Suprapubic skin (tissue), 4 donors: Measurements from ENCODE around the gene OMG. TPM values are rescaled to one million over a fixed set of nuclear protein-coding genes. Genes with fewer than 3 reads are reported as not detected.

ENCODE experiments used
- DNase-seq, 2 donors: peaks; one replicate each; pipeline ENCODE4 v3.0.0-alpha.2; 2019; ENCODE audit warnings: low spot score in 2 of 2
- H3K27ac ChIP-seq: fragments of 200-600 bp; sonication (generic); one replicate; pipeline ENCODE4 v1.5.1; 2019
- H3K27me3 ChIP-seq: fragments of 200-600 bp; sonication (generic); one replicate; pipeline ENCODE4 v1.5.1; 2019
- H3K36me3 ChIP-seq: fragments of 200-600 bp; sonication (generic); one replicate; pipeline ENCODE4 v1.5.1; 2019
- H3K4me1 ChIP-seq: fragments of 200-600 bp; sonication (generic); one replicate; pipeline ENCODE4 v1.5.1; 2019
- H3K4me3 ChIP-seq: fragments of 200-600 bp; sonication (generic); one replicate; pipeline ENCODE4 v1.5.1; 2019; ENCODE audit warnings: mild to moderate bottlenecking
- H3K9me3 ChIP-seq: fragments of 200-600 bp; sonication (generic); one replicate; pipeline ENCODE4 v1.5.1; 2019
- EP300 ChIP-seq: sonication (generic); formaldehyde crosslinking; IDR thresholded peaks from one replicate; pipeline ENCODE4 v1.6.1; 2017; ENCODE audit warnings: antibody characterized with exemption
- POLR2A ChIP-seq, 2 donors: fragments of 450-650 bp; IDR thresholded peaks; one replicate each; pipeline ENCODE4 v1.6.1; 2017; ENCODE audit warnings: antibody characterized with exemption in 2 of 2, mild to moderate bottlenecking in 2 of 2, moderate library complexity in 2 of 2
- POLR2AphosphoS5 ChIP-seq, 3 donors: sonication (generic); formaldehyde crosslinking; IDR thresholded peaks; one replicate each; pipeline ENCODE4 v1.6.1; 2017; ENCODE audit warnings: antibody characterized with exemption in 3 of 3
- WGBS: methylation state at CpG from one replicate; pipeline ENCODE4 v1.1.5; 2018; 5-methylcytosine and 5-hydroxymethylcytosine counted together
- total RNA-seq, 4 donors: library from RNA; depleted of rRNA; stranded (reverse); fragments of >200 nt; gene quantifications; one replicate each; pipeline ENCODE4 v1.1.0, GENCODE V29; 2016
- TF ChIP-seq, protein P1 (sequence below), 2 donors: fragments of 200-600 bp in 1 of 2; fragments of 450-650 bp in 1 of 2; sonication (generic) in 1 of 2; IDR thresholded peaks; one replicate each; pipeline ENCODE4 v1.5.1; 2016 to 2019; ENCODE audit warnings: antibody characterized with exemption in 2 of 2, mild to moderate bottlenecking in 1 of 2, moderate library complexity in 1 of 2

OMG gene
- total RNA-seq, 4 donors from 2014 or later, result not detected

DNA sequence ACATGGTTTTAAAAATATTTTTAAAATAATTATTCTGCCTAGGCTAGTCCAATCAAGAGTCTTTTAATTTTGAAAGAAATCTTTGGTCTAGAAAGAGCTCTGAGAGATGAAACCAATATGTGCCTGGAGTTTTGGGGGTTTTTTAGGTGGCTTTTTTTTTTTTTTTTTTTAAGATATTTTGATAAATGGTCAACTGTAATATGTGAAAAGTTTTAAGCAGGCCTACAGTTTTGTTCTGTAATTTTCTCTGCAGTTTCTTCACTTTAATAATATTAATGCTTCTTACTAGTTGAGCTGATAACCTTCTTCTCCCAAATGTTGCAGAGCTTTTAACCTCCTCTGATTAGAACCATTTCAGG lies 45.1 kb downstream of the OMG start:
- H3K27ac ChIP-seq, result no peak overlapping the region
- peaks cover 6% of the 10 kb centered on the region for H3K36me3 ChIP-seq
- TF ChIP-seq POLR2A (IDR thresholded peaks at IDR 0.05), result no peak
- TF ChIP-seq, protein P1, sequence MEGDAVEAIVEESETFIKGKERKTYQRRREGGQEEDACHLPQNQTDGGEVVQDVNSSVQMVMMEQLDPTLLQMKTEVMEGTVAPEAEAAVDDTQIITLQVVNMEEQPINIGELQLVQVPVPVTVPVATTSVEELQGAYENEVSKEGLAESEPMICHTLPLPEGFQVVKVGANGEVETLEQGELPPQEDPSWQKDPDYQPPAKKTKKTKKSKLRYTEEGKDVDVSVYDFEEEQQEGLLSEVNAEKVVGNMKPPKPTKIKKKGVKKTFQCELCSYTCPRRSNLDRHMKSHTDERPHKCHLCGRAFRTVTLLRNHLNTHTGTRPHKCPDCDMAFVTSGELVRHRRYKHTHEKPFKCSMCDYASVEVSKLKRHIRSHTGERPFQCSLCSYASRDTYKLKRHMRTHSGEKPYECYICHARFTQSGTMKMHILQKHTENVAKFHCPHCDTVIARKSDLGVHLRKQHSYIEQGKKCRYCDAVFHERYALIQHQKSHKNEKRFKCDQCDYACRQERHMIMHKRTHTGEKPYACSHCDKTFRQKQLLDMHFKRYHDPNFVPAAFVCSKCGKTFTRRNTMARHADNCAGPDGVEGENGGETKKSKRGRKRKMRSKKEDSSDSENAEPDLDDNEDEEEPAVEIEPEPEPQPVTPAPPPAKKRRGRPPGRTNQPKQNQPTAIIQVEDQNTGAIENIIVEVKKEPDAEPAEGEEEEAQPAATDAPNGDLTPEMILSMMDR (IDR thresholded peaks at IDR 0.05), result no peak
- no peak for TF ChIP-seq POLR2AphosphoS5 (IDR thresholded peaks at IDR 0.05)
- no peak for TF ChIP-seq EP300
- no peaks in the 10 kb centered on the region for H3K9me3 ChIP-seq
- H3K4me1 ChIP-seq, result peaks cover 4% of the 10 kb centered on the region
- H3K4me3 ChIP-seq, result no peak overlapping the region
- DNase-seq, result no peak
- H3K27me3 ChIP-seq, result no peaks in the 10 kb centered on the region

DNA sequence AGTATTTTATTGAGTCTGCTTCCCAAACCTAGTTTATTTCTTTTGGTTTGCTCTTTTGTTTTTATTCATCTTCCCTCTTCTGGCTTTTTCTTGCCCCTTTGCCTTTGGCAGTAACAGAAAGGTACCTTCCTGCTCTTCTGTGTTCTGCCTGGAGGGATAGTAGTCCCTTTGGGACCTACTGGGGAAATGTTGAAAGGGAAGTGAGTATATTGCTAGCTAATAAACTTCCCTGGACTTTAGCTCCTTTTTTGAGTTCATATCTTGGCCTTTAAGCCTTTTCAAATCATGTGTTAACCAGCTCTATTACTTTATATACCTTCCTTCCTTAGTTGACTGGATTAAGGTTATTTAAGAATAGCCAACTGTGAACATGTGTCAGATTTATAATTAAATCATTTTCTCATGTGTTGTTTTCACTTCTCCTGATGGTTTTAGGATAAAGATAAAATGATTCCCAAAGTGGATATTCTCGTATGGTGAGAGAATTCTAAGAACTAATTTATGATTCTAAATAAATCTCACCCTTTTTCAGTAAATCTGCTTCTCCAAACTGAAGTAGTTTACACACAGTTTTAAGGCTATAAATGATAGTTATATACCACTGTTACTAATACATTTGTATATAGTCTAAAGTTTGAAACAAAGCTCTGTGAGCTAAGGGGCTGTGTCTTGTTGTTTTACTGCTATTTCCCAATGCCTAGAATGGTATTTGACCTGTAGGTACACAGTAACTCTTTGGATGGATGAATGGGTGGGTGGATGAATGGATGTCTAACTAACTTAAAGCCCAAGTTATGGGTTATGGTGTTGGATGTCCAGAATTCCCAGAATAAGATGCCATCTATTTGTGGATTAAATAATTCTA lies 45.7 kb downstream of the OMG start:
- no peak overlapping the region for H3K4me3 ChIP-seq
- no peak overlapping the region for H3K27ac ChIP-seq
- 78% methylated on average over 1 of the region's 1 CpG for WGBS
- no peaks in the 10 kb centered on the region for H3K9me3 ChIP-seq
- H3K4me1 ChIP-seq, result peaks cover 4% of the 10 kb centered on the region
- TF ChIP-seq EP300, result no peak
- no peak for TF ChIP-seq POLR2A (IDR thresholded peaks at IDR 0.05)
- TF ChIP-seq, protein P1 (IDR thresholded peaks at IDR 0.05), result no peak
- TF ChIP-seq POLR2AphosphoS5 (IDR thresholded peaks at IDR 0.05), result no peak
- H3K36me3 ChIP-seq, result peaks cover 6% of the 10 kb centered on the region
- no peak for DNase-seq
- no peaks in the 10 kb centered on the region for H3K27me3 ChIP-seq

DNA sequence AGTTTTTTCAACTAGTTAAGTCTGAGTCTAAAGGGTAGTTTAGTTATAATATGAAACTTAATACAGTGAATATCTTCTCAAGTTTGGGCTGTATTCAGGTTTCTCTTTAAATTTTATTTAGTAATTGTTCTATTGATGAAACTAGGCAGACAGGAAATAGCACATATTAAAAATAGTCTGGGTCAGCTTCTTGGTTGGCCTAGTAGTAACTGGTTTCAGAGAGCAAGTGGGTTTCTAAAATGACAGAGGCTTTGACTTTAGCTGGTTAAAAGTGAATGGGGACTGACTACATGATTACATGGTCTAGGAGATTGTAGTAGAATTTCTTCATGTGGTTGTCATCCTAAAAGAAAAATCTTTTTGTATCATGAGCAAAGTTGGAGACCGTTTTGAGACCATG lies 46.8 kb downstream of the OMG start:
- Histone ChIP-seq H3K27me3 (no peaks in the 10 kb centered on the region), H3K4me3 (no peak overlapping the region), H3K27ac (no peak overlapping the region), H3K9me3 (no peaks in the 10 kb centered on the region), H3K4me1 (peaks cover 4% of the 10 kb centered on the region), H3K36me3 (peaks cover 13% of the 10 kb centered on the region)
- DNase-seq, result no peak
- 76% methylated on average over 1 of the region's 1 CpG for WGBS
- TF ChIP-seq, protein P1 (IDR thresholded peaks at IDR 0.05), result no peak
- TF ChIP-seq EP300 (no peak), POLR2AphosphoS5 (IDR thresholded peaks at IDR 0.05) (no peak), POLR2A (IDR thresholded peaks at IDR 0.05) (no peak)

DNA sequence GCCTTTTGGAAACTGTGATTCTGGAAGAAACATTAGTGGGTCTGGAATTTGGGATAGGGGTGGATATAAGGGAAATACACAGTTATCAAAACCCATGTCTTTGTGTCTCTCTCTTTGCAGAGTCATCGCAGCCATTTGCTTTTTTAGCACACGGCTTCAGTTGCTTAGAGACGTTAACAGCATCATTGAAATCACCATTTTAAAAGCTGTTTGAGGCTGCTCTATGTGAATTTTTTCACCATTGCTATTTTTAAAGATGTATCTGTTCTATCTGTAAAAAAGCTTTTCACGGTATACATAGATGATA lies 47.3 kb downstream of the OMG start:
- H3K36me3 ChIP-seq, result peaks cover 12% of the 10 kb centered on the region
- TF ChIP-seq, protein P1 (IDR thresholded peaks at IDR 0.05), result no peak
- no peak for TF ChIP-seq EP300
- no peak for TF ChIP-seq POLR2AphosphoS5 (IDR thresholded peaks at IDR 0.05)
- TF ChIP-seq POLR2A (IDR thresholded peaks at IDR 0.05), result no peak
- H3K9me3 ChIP-seq, result no peaks in the 10 kb centered on the region
- no peak overlapping the region for H3K27ac ChIP-seq
- H3K4me1 ChIP-seq, result peaks cover 4% of the 10 kb centered on the region
- H3K4me3 ChIP-seq, result no peak overlapping the region
- DNase-seq, result no peak
- 90% methylated on average over 4 of the region's 4 CpGs for WGBS
- H3K27me3 ChIP-seq, result no peaks in the 10 kb centered on the region

DNA sequence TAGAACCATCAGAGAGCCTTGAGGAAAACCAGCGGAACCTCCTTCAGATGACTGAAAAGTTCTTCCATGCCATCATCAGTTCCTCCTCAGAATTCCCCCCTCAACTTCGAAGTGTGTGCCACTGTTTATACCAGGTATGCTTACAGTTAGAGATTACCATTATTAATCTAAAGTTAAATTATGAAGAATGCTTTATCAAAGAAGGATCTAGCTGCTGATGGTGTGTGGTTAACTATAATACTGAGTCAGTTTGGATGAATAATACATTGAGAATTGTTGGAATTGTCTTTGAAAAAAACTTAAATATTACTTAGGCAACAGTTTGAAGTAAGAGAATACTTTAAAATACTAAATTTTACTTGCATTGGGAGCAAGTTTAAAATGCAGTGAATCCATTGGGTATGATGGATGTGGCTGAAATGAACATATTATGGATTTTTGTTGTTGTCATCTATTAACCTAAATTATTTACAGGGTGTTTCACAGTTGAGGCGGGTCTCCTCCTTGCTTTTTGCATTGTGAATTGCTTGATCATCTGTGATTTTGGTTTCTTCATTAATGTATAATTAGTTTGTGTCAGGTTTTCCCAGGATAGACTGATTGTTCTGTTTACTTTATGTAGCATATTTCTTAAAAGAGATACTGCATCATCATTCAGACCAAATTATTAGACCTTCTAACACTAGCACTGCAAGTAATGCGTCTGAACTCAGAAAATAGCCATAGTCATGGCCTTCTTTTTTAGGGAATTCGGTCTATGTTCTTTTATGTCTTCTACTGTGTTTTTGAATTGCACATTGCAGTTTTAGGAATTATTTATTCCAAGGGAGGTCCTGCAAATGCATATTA lies 47.8 kb downstream of the OMG start:
- peaks cover 4% of the 10 kb centered on the region for H3K4me1 ChIP-seq
- 97% methylated on average over 5 of the region's 5 CpGs for WGBS
- no peak for DNase-seq
- no peak for TF ChIP-seq POLR2A (IDR thresholded peaks at IDR 0.05)
- TF ChIP-seq, protein P1 (IDR thresholded peaks at IDR 0.05), result no peak
- no peak for TF ChIP-seq EP300
- no peak for TF ChIP-seq POLR2AphosphoS5 (IDR thresholded peaks at IDR 0.05)
- H3K27me3 ChIP-seq, result no peaks in the 10 kb centered on the region
- H3K4me3 ChIP-seq, result no peak overlapping the region
- no peak overlapping the region for H3K27ac ChIP-seq
- peaks cover 16% of the 10 kb centered on the region for H3K36me3 ChIP-seq
- H3K9me3 ChIP-seq, result no peaks in the 10 kb centered on the region
